Right lobe of liver (tissue), 4 donors: Measurements from ENCODE around the gene LRRC15.

Experiments used
- CTCF ChIP-seq, 4 donors: fragments of 200-600 bp in 3 of 4; fragments of 450-650 bp in 1 of 4; IDR thresholded peaks; one replicate each; pipeline versions ENCODE4 v1.5.1 to v1.8.0; 2016 to 2022; ENCODE audit warnings: antibody characterized with exemption in 4 of 4, mild to moderate bottlenecking in 2 of 4
- POLR2A ChIP-seq: fragments of 450-650 bp; IDR thresholded peaks from one replicate; pipeline ENCODE4 v1.6.1; 2017; ENCODE audit warnings: antibody characterized with exemption, mild to moderate bottlenecking
- donor health status: DM: no; HTN: no; CAD: no.
- donor health status: DM: no; HTN: no; CAD: no.
- donor health status: DM: no; HTN: yes; CAD: no.

- no peak for TF ChIP-seq POLR2A
- TF ChIP-seq CTCF (IDR thresholded peaks at IDR 0.05), result no peak
Measured at GRCh38 chr3:194381460-194381875, 11.9 kb upstream of the LRRC15 start.
